Upper lobe of left lung (tissue), 6 donors: ENCODE results near the gene PTPN1. TPM values are rescaled to one million over a fixed set of nuclear protein-coding genes. Genes with fewer than 3 reads are reported as not detected.
A peak's percentile ranks its signal among the peaks of the same experiment; 100 is the strongest.
"Not testable (repeated sequence)": the region's sequence is repeated elsewhere in the genome, so short reads cannot be mapped to it uniquely, and the experiment has no call there.

Experiments
- ATAC-seq, 2 donors: fragments of 200-7000 bp; cut with Tn5 transposase; one replicate each; pipeline ENCODE4 v1.9.1; 2022; ENCODE audit warnings: mild to moderate bottlenecking in 2 of 2, moderate library complexity in 2 of 2; ENCODE audit not compliant: low FRiP score in 2 of 2
- DNase-seq, 2 donors: peaks; one replicate each; pipeline ENCODE4 v3.0.0-alpha.2; 2019 to 2020
- H3K27ac ChIP-seq, 4 donors: fragments of 200-600 bp; sonication (generic); one replicate each; pipeline ENCODE4 v1.5.1; 2016 to 2019
- H3K27me3 ChIP-seq, 4 donors: fragments of 200-600 bp; sonication (generic); one replicate each; pipeline ENCODE4 v1.5.1; 2017 to 2019
- H3K36me3 ChIP-seq, 4 donors: fragments of 200-600 bp; sonication (generic); one replicate each; pipeline ENCODE4 v1.5.1; 2016 to 2019
- H3K4me1 ChIP-seq, 4 donors: fragments of 200-600 bp; sonication (generic); one replicate each; pipeline ENCODE4 v1.5.1; 2018 to 2019
- H3K4me3 ChIP-seq, 4 donors: fragments of 200-600 bp; sonication (generic); one replicate each; pipeline ENCODE4 v1.5.1; 2017 to 2019; ENCODE audit warnings: mild to moderate bottlenecking in 2 of 4, moderate library complexity in 1 of 4
- H3K9me3 ChIP-seq, 4 donors: fragments of 200-600 bp; sonication (generic); one replicate each; pipeline ENCODE4 v1.5.1; 2018 to 2019
- EP300 ChIP-seq, 4 donors: sonication (generic); formaldehyde crosslinking; IDR thresholded peaks; one replicate each; pipeline ENCODE4 v1.5.1; 2017; ENCODE audit warnings: antibody characterized with exemption in 4 of 4, control low read depth in 2 of 4
- POLR2A ChIP-seq, 4 donors: fragments of 450-650 bp; IDR thresholded peaks; one replicate each; pipeline ENCODE4 v1.5.1; 2016 to 2017; ENCODE audit warnings: antibody characterized with exemption in 4 of 4, mild to moderate bottlenecking in 2 of 4
- POLR2AphosphoS5 ChIP-seq, 2 donors: sonication (generic); formaldehyde crosslinking; IDR thresholded peaks; one replicate each; pipeline ENCODE4 v1.5.1; 2017; ENCODE audit warnings: antibody characterized with exemption in 2 of 2
- WGBS, 2 donors: methylation state at CpG; one replicate each; pipeline ENCODE4 v1.1.5; 2017 to 2018; 5-methylcytosine and 5-hydroxymethylcytosine counted together
- total RNA-seq, 6 donors: library from RNA; depleted of rRNA in 4 of 6; stranded (reverse); fragments of >200 nt in 4 of 6; gene quantifications; one replicate each; pipeline versions ENCODE4 v1.1.0 to v1.2.1, GENCODE V29; 2016 to 2021
- TF ChIP-seq, protein P1 (sequence below), 6 experiments: fragments of 450-650 bp in 4 of 6; fragments of 200-600 bp in 2 of 6; sonication (generic) in 2 of 6; IDR thresholded peaks; one replicate each; pipeline ENCODE4 v1.5.1; 2016 to 2019; ENCODE audit warnings: antibody characterized with exemption in 6 of 6
- donor health status: DM: no; HTN: no; CAD: no; lungs with moderate emphysema.
- donor health status: DM: no; HTN: yes; CAD: no; lungs with severe emphysema.

PTPN1 gene
- total RNA-seq, 6 donors from 2014 or later, result 75.1 to 137 (median 96.1) TPM

DNA sequence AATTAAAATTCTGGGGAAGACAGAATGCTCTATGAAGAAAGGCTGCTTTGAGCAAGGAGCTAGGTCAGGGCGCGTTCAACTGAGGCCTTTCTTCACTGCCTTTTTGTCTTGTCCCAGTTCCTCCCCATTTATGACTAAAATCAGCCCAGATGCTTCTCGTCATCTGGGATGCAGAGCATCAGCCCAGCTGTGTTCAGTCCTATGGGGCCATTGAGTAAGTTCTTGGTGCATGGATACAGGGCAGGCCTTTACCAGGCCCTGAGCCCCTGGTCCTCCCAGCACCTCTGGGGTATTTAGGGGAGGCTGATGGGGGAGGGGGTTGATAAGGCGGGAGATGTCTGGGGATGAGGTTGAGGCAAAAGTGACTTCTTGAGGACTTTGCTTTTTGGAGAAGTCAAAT is 55.7 kb downstream of the PTPN1 start:
- Histone ChIP-seq H3K27me3 (no peaks in the 10 kb centered on the region), H3K27ac (peak overlapping the region in 1 of 4 donors; percentile 43), H3K36me3 (peaks cover 9 to 86% (median 37%) of the 10 kb centered on the region in 4 donors), H3K4me1 (peaks cover 29 to 58% (median 45%) of the 10 kb centered on the region in 4 donors), H3K4me3 (no peak overlapping the region), H3K9me3 (no peaks in the 10 kb centered on the region)
- WGBS, 2 donors, result 86 to 95% methylated on average over 4 of the region's 4 CpGs
- ATAC-seq, result no peak
- TF ChIP-seq EP300 (IDR thresholded peaks at IDR 0.05) (no peak), POLR2AphosphoS5 (IDR thresholded peaks at IDR 0.05) (no peak), POLR2A (IDR thresholded peaks at IDR 0.05) (no peak)
- TF ChIP-seq, protein P1, sequence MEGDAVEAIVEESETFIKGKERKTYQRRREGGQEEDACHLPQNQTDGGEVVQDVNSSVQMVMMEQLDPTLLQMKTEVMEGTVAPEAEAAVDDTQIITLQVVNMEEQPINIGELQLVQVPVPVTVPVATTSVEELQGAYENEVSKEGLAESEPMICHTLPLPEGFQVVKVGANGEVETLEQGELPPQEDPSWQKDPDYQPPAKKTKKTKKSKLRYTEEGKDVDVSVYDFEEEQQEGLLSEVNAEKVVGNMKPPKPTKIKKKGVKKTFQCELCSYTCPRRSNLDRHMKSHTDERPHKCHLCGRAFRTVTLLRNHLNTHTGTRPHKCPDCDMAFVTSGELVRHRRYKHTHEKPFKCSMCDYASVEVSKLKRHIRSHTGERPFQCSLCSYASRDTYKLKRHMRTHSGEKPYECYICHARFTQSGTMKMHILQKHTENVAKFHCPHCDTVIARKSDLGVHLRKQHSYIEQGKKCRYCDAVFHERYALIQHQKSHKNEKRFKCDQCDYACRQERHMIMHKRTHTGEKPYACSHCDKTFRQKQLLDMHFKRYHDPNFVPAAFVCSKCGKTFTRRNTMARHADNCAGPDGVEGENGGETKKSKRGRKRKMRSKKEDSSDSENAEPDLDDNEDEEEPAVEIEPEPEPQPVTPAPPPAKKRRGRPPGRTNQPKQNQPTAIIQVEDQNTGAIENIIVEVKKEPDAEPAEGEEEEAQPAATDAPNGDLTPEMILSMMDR (IDR thresholded peaks at IDR 0.05), result no peak
- no peak for DNase-seq

GRCh38 chr20:50567860-50568548 is 57.8 kb downstream of the PTPN1 start:
- whole genome bisulfite sequencing, 2 donors, result 83 to 95% methylated on average over 18 of the region's 18 CpGs
- ATAC-seq, result peak in 1 of 2 donors; percentile 34

GRCh38 chr20:50568549-50568942 is 58.4 kb downstream of the PTPN1 start:
- Histone ChIP-seq H3K4me3 (no peak overlapping the region), H3K4me1 (peaks cover 37 to 58% (median 43%) of the 10 kb centered on the region in 4 donors), H3K9me3 (no peaks in the 10 kb centered on the region), H3K27me3 (no peaks in the 10 kb centered on the region), H3K27ac (peak overlapping the region in 1 of 4 donors; percentile 14), H3K36me3 (peaks cover 4 to 75% (median 29%) of the 10 kb centered on the region in 4 donors)
- no peak for DNase-seq
- no peak for TF ChIP-seq POLR2AphosphoS5 (IDR thresholded peaks at IDR 0.05)
- no peak for TF ChIP-seq EP300 (IDR thresholded peaks at IDR 0.05)
- TF ChIP-seq, protein P1 (IDR thresholded peaks at IDR 0.05), result no peak
- ATAC-seq, result no peak
- 73 to 78% methylated on average over 11 of the region's 11 CpGs for WGBS, 2 donors

More at GRCh38 chr20:50567860-50568548, 57.8 kb downstream of the PTPN1 start:
- peak in 1 of 2 donors; percentile 70 for DNase-seq
- Histone ChIP-seq H3K4me1 (peaks cover 35 to 58% (median 40%) of the 10 kb centered on the region in 4 donors), H3K27me3 (no peaks in the 10 kb centered on the region), H3K27ac (peak overlapping the region in 2 of 4 donors; percentile 11 to 18), H3K4me3 (no peak overlapping the region), H3K9me3 (no peaks in the 10 kb centered on the region), H3K36me3 (peaks cover 4 to 80% (median 29%) of the 10 kb centered on the region in 4 donors)
- TF ChIP-seq POLR2A (IDR thresholded peaks at IDR 0.05) (no peak), POLR2AphosphoS5 (IDR thresholded peaks at IDR 0.05) (no peak), EP300 (IDR thresholded peaks at IDR 0.05) (peak in 1 of 4 donors; percentile 51)
- TF ChIP-seq, protein P1 (IDR thresholded peaks at IDR 0.05), result no peak

DNA sequence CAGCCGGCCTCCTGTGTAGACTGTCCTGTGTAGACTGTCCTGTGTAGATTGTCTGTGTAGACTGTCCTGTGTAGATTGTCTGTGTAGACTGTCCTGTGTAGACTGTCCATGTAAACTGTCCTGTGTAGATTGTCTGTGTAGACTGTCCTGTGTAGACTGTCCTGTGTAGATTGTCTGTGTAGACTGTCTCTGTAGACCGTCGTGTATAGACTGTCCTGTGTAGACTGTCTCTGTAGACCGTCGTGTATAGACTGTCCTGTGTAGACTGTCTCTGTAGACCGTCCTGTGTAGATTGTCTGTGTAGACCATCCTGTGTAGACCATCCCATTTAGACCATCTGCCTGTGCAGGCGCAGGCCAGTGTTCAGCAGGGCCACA is 59.3 kb downstream of the PTPN1 start:
- not testable (repeated sequence) for H3K27me3 ChIP-seq, DNase-seq, ATAC-seq, H3K9me3 ChIP-seq, H3K4me3 ChIP-seq
- Histone ChIP-seq H3K36me3 (peaks cover 5 to 78% (median 33%) of the 10 kb centered on the region in 4 donors), H3K4me1 (peaks cover 35 to 62% (median 45%) of the 10 kb centered on the region in 4 donors), H3K27ac (peak overlapping the region in 3 of 4 donors; percentile 43 to 64 (median 46))
- 95% methylated on average over 3 to 7 of the region's 7 CpGs for WGBS, 2 donors

- peak; percentile 43 to 51 for ATAC-seq
- peaks cover 12 to 78% (median 35%) of the 10 kb centered on the region in 4 donors for H3K36me3 ChIP-seq
- no peaks in the 10 kb centered on the region for H3K9me3 ChIP-seq
- TF ChIP-seq, protein P1 (IDR thresholded peaks at IDR 0.05), result peak in 5 of 6 experiments; percentile 14 to 54 (median 30)
- TF ChIP-seq POLR2AphosphoS5 (IDR thresholded peaks at IDR 0.05), result no peak
- H3K4me1 ChIP-seq, result peaks cover 32 to 57% (median 42%) of the 10 kb centered on the region in 4 donors
- no peaks in the 10 kb centered on the region for H3K27me3 ChIP-seq
- H3K4me3 ChIP-seq, result no peak overlapping the region
- 75 to 88% methylated on average over 10 to 14 of the region's 14 CpGs for WGBS, 2 donors
- H3K27ac ChIP-seq, result peak overlapping the region; percentile 33 to 64 (median 44)
- DNase-seq, result peak in 1 of 2 donors; percentile 60
Observed at GRCh38 chr20:50569864-50570836, 60.0 kb downstream of the PTPN1 start.
